Measurements from ENCODE around the gene UBE2QL1.

DNA sequence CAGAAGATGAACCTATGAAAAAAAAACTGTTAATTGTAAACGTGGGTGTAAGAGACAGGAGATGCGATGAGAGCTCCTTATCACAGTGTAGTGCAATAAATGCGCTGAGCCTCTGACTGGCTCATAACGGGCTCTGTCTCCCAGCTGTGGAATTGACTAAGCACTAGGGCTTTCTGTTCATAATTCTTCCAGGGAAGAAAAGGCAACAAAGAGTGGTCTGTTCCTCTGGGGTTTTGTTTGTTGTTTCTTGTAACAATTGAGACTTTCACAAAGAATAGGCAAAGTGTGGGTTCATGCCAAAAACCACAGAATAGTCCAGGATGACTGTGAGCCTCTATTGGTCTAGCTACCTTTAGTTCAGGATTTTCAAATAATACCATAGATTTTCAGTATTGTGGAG is 39.4 kb downstream of the UBE2QL1 start:
- TF ChIP-seq, protein P1, sequence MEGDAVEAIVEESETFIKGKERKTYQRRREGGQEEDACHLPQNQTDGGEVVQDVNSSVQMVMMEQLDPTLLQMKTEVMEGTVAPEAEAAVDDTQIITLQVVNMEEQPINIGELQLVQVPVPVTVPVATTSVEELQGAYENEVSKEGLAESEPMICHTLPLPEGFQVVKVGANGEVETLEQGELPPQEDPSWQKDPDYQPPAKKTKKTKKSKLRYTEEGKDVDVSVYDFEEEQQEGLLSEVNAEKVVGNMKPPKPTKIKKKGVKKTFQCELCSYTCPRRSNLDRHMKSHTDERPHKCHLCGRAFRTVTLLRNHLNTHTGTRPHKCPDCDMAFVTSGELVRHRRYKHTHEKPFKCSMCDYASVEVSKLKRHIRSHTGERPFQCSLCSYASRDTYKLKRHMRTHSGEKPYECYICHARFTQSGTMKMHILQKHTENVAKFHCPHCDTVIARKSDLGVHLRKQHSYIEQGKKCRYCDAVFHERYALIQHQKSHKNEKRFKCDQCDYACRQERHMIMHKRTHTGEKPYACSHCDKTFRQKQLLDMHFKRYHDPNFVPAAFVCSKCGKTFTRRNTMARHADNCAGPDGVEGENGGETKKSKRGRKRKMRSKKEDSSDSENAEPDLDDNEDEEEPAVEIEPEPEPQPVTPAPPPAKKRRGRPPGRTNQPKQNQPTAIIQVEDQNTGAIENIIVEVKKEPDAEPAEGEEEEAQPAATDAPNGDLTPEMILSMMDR (IDR thresholded peaks at IDR 0.05), result no peak
- TF ChIP-seq POLR2A (IDR thresholded peaks at IDR 0.05) (no peak), POLR2AphosphoS5 (IDR thresholded peaks at IDR 0.05) (no peak)
